ENCODE measurements around the gene DMAP1. TPM values are rescaled to one million over a fixed set of nuclear protein-coding genes. Genes with fewer than 3 reads are reported as not detected.

DMAP1 gene
- total and polyA plus RNA-seq, 12 donors: 62.4 to 229 (median 87.8) TPM

DNA sequence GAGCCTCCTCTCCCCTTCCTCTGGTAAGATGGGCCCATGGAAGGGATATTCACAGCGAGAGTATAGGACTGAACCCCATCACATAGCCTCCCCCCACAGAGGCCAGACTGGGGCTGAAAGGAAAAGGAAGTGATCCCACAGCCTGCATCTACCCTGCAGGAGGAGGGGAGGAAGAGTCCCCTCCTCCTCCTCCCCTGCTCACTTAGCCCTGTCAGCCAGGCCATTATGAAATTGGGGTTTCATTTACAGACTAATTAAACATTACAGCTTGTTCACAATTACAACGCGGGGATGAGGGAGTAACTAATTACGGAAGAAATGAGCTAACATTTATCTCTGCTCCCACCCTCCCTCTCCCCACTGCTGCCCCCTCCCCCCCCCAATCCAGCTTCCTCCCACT is 25.4 kb downstream of the DMAP1 start:
- Histone ChIP-seq H3K9me3 (replicated peaks in 1 of 3) (no peaks in the 10 kb centered on the region), H3K4me1 (replicated peaks in 1 of 2) (peaks cover 0 to 24% of the 10 kb centered on the region in 2 donors), H3K27ac (peak overlapping the region in 3 of 5 donors; percentile 28 to 87 (median 77)), H3K27me3 (no peaks in the 10 kb centered on the region), H3K36me3 (replicated peaks in 1 of 2) (no peaks in the 10 kb centered on the region), H3K4me3 (no peak overlapping the region)
- TF ChIP-seq POLR2A (IDR thresholded peaks at IDR 0.05): no peak
- TF ChIP-seq, protein P1, sequence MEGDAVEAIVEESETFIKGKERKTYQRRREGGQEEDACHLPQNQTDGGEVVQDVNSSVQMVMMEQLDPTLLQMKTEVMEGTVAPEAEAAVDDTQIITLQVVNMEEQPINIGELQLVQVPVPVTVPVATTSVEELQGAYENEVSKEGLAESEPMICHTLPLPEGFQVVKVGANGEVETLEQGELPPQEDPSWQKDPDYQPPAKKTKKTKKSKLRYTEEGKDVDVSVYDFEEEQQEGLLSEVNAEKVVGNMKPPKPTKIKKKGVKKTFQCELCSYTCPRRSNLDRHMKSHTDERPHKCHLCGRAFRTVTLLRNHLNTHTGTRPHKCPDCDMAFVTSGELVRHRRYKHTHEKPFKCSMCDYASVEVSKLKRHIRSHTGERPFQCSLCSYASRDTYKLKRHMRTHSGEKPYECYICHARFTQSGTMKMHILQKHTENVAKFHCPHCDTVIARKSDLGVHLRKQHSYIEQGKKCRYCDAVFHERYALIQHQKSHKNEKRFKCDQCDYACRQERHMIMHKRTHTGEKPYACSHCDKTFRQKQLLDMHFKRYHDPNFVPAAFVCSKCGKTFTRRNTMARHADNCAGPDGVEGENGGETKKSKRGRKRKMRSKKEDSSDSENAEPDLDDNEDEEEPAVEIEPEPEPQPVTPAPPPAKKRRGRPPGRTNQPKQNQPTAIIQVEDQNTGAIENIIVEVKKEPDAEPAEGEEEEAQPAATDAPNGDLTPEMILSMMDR (IDR thresholded peaks at IDR 0.05): no peak
- DNase-seq: no peak
- 76 to 91% (median 85%) methylated on average over 4 of the region's 4 CpGs for WGBS, 4 donors
- intact Hi-C loops (cut with DNase I): no loop called here

DNA sequence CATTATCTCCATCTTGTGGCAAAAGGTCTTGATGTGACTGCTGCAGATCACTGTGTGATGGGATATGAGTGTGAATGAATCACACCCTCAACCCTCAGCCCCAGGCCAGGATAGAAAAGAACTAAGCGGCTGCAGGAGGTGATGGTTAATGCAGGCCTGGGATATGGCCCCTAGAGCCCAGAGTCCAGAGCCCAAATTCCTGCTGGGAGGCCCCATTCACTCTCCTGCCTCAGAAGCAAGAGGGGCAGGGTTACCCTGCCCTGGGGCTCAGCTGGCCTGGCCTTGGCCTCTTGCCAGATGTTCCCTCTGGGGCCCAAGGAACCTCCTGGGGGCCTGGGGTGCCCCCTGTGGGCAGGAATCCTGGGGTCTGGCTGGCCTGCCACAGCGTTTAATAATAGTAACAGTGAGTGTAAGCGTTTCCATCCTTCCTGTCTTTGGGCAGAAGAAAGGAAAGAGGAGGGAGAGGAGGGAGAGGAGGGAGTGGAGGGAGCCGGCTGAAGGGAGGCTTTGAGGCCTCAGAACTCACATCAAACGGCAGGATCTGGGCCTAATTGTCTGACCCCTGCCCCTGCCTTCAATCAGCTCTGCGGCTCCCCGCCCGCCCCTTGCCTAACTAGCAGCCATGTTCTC is 26.2 kb downstream of the DMAP1 start:
- intact Hi-C loops (cut with DNase I): no loop called here
- 55 to 67% (median 57%) methylated on average over 7 to 8 of the region's 8 CpGs for WGBS, 4 donors
- TF ChIP-seq, protein P1 (IDR thresholded peaks at IDR 0.05): peak in 2 of 6 experiments; percentile 6 to 20
- TF ChIP-seq POLR2A (IDR thresholded peaks at IDR 0.05): no peak
- Histone ChIP-seq H3K36me3 (replicated peaks in 1 of 2) (no peaks in the 10 kb centered on the region), H3K9me3 (replicated peaks in 1 of 3) (no peaks in the 10 kb centered on the region), H3K4me1 (replicated peaks in 1 of 2) (peaks cover 0 to 24% of the 10 kb centered on the region in 2 donors), H3K27ac (peak overlapping the region in 3 of 5 donors; percentile 1 to 87 (median 77)), H3K27me3 (no peaks in the 10 kb centered on the region), H3K4me3 (no peak overlapping the region)
- no peak for DNase-seq

DNA sequence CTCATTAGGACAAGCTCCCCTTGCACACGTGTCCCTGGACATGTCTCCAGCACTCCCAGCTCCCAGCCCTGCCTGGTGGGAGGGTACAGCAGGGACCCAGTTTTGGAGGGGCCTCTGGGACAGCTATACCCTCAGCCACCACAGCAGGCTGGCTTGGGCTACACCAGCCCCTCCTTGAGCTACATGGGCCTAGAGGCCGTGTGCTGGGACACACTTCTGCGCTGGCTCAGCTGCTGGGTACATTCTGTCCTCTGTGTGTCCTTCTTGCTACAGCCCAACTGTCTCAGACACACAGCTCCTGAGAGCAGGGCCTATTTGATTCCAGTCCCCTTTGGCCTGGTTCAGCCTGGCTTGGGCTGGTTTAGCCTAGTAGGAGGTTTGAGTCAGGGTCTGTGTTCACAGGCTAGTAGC is 26.7 kb downstream of the DMAP1 start:
- TF ChIP-seq, protein P1 (IDR thresholded peaks at IDR 0.05): peak in 1 of 6 experiments; percentile 6
- TF ChIP-seq POLR2A (IDR thresholded peaks at IDR 0.05): no peak
- peak in 2 of 7 donors; percentile 43 to 79 for DNase-seq
- WGBS, 4 donors: 60 to 82% (median 71%) methylated on average over 1 to 3 of the region's 3 CpGs
- intact Hi-C loops (cut with DNase I): no loop called here
- Histone ChIP-seq H3K4me1 (replicated peaks in 1 of 2) (peaks cover 0 to 24% of the 10 kb centered on the region in 2 donors), H3K9me3 (replicated peaks in 1 of 3) (no peaks in the 10 kb centered on the region), H3K36me3 (replicated peaks in 1 of 2) (no peaks in the 10 kb centered on the region), H3K27ac (peak overlapping the region in 2 of 5 donors; percentile 77 to 87), H3K27me3 (no peaks in the 10 kb centered on the region), H3K4me3 (no peak overlapping the region)

DNA sequence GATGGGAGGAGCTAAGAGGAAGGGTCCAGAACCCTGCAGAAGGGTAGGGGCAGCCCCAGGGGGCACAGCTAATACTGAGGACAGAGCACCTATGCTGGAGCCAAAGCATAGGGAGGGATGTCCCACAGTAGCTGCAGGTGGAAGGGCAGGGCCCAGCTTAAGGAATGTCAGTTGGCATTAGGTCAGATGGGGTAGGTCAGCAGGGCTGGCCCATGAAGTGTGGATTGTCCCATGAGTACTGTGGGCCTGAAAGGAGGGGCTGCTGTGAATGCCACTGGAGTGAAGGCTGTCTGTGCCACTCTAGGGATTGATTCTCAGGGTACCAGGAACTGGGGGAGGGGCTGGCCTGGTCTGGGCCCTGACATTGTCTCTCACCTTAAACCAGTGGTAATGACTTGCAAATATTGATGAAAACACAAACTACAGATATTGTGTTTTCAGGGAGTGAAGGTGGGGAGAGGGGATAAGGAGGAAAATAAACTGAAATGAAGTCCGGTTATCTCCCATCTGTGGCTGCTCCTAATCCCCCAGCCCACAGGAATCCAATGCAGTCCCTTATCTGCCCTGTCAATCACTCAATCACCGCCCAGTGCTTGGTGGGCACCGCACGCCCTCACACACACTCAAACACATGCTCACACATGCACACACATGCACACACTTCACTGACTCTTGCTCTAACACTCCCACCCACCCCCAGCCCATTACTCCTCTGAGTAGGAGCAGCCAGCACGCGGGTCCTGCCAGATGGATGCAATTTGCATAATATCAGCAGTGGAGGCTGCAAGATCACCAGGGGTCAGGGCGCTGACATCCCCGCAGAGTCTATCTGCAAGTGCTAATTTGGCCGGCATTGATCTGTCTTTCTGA is 27.8 kb downstream of the DMAP1 start:
- H3K27ac ChIP-seq: peak overlapping the region in 3 of 5 donors; percentile 33 to 87 (median 77)
- WGBS, 4 donors: 88 to 92% (median 90%) methylated on average over 7 to 9 of the region's 9 CpGs
- no peaks in the 10 kb centered on the region for H3K9me3 ChIP-seq (replicated peaks in 1 of 3)
- H3K27me3 ChIP-seq: no peaks in the 10 kb centered on the region
- H3K36me3 ChIP-seq (replicated peaks in 1 of 2): no peaks in the 10 kb centered on the region
- intact Hi-C loops (cut with DNase I): no loop called here
- H3K4me3 ChIP-seq: no peak overlapping the region
- peaks cover 0 to 24% of the 10 kb centered on the region in 2 donors for H3K4me1 ChIP-seq (replicated peaks in 1 of 2)
- no peak for DNase-seq
- no peak for TF ChIP-seq POLR2A (IDR thresholded peaks at IDR 0.05)
- TF ChIP-seq, protein P1 (IDR thresholded peaks at IDR 0.05): no peak
